GM10847 (cell line): Measurements from ENCODE around the gene CABP4.

Experiments used
- POLR2A ChIP-seq: IDR thresholded peaks from 2 replicates; pipeline ENCODE4 v1.6.1; 2011; ENCODE audit not compliant: insufficient read length; ENCODE audit errors: extremely low read depth

CABP4 gene

GRCh38 chr11:67429038-67429668 is 26.0 kb upstream of the CABP4 start:
- TF ChIP-seq POLR2A: no peak

GRCh38 chr11:67429722-67430121 is 25.4 kb upstream of the CABP4 start:
- no peak for TF ChIP-seq POLR2A

- no peak for TF ChIP-seq POLR2A
These were observed 23.6 kb upstream of the CABP4 start for GRCh38 chr11:67431346-67432249.

- TF ChIP-seq POLR2A: no peak
These were observed 22.4 kb upstream of the CABP4 start for GRCh38 chr11:67432655-67433349.

- no peak for TF ChIP-seq POLR2A
These were observed 21.4 kb upstream of the CABP4 start for GRCh38 chr11:67433536-67434394.

GRCh38 chr11:67434395-67434881 is 20.7 kb upstream of the CABP4 start:
- TF ChIP-seq POLR2A: peak; percentile 56

- no peak for TF ChIP-seq POLR2A
These were observed 20.0 kb upstream of the CABP4 start for GRCh38 chr11:67435031-67435726.

- no peak for TF ChIP-seq POLR2A
These were observed 19.3 kb upstream of the CABP4 start for GRCh38 chr11:67435727-67436458.

GRCh38 chr11:67436459-67437081 is 18.6 kb upstream of the CABP4 start:
- peak; percentile 9 for TF ChIP-seq POLR2A

GRCh38 chr11:67437082-67437808 is 17.9 kb upstream of the CABP4 start, which contains the start of gene PTPRCAP:
TSS of gene PTPRCAP (minus strand) at chr11:67437682. CDS start at chr11:67437619, 63 bp downstream.
- TF ChIP-seq POLR2A: peak; percentile 94

GRCh38 chr11:67437809-67438157 is 17.4 kb upstream of the CABP4 start:
- no peak for TF ChIP-seq POLR2A

- peak; percentile 34 for TF ChIP-seq POLR2A
These were observed 16.8 kb upstream of the CABP4 start for GRCh38 chr11:67438158-67438902.
